Measurements from ENCODE around the gene CDCA7L.
"Not testable (repeated sequence)": the region's sequence is repeated elsewhere in the genome, so short reads cannot be mapped to it uniquely, and the experiment has no call there.

Gene CDCA7L

GRCh38 chr7:21944616-21945453 is 864 bp downstream of the CDCA7L start:
- peak in 1 of 2 donors; percentile 5 for DNase-seq (ENCODE audit: low read depth in 2 of 2)

GRCh38 chr7:21943436-21943835 is 2.3 kb downstream of the CDCA7L start:
- DNase-seq (ENCODE audit: low read depth in 2 of 2) = no peak

- no peak for DNase-seq (ENCODE audit: low read depth in 2 of 2)
Measured at GRCh38 chr7:21942955-21943354, 2.7 kb downstream of the CDCA7L start.

GRCh38 chr7:21941611-21942141 is 4.0 kb downstream of the CDCA7L start:
- no peak for DNase-seq (ENCODE audit: low read depth in 2 of 2)

- no peak for DNase-seq (ENCODE audit: low read depth in 2 of 2)
Measured at GRCh38 chr7:21939858-21940372, 5.8 kb downstream of the CDCA7L start.

GRCh38 chr7:21939136-21939857 is 6.4 kb downstream of the CDCA7L start:
- DNase-seq (ENCODE audit: low read depth in 2 of 2) = no peak

GRCh38 chr7:21938463-21938862 is 7.2 kb downstream of the CDCA7L start:
- no peak for DNase-seq (ENCODE audit: low read depth in 2 of 2)

GRCh38 chr7:21934808-21935207 is 10.9 kb downstream of the CDCA7L start:
- no peak for DNase-seq (ENCODE audit: low read depth in 2 of 2)

- not testable (repeated sequence) for DNase-seq (ENCODE audit: low read depth in 2 of 2)
Measured at GRCh38 chr7:21933293-21933692, 12.4 kb downstream of the CDCA7L start.

- DNase-seq (ENCODE audit: low read depth in 2 of 2) = no peak
Measured at GRCh38 chr7:21927693-21928092, 18.0 kb downstream of the CDCA7L start.

- DNase-seq (ENCODE audit: low read depth in 2 of 2) = no peak
Measured at GRCh38 chr7:21926448-21926847, 19.3 kb downstream of the CDCA7L start.

GRCh38 chr7:21923658-21924057 is 22.0 kb downstream of the CDCA7L start:
- no peak for DNase-seq (ENCODE audit: low read depth in 2 of 2)

GRCh38 chr7:21922605-21923004 is 23.1 kb downstream of the CDCA7L start:
- no peak for DNase-seq (ENCODE audit: low read depth in 2 of 2)

GRCh38 chr7:21920936-21921335 is 24.8 kb downstream of the CDCA7L start:
- DNase-seq (ENCODE audit: low read depth in 2 of 2) = no peak

GRCh38 chr7:21918216-21918615 is 27.5 kb downstream of the CDCA7L start:
- no peak for DNase-seq (ENCODE audit: low read depth in 2 of 2)

GRCh38 chr7:21916629-21917028 is 29.1 kb downstream of the CDCA7L start:
- no peak for DNase-seq (ENCODE audit: low read depth in 2 of 2)

- DNase-seq (ENCODE audit: low read depth in 2 of 2) = no peak
Measured at GRCh38 chr7:21916176-21916575, 29.5 kb downstream of the CDCA7L start.

GRCh38 chr7:21915140-21915539 is 30.6 kb downstream of the CDCA7L start:
- no peak for DNase-seq (ENCODE audit: low read depth in 2 of 2)

- DNase-seq (ENCODE audit: low read depth in 2 of 2) = no peak
Measured at GRCh38 chr7:21914671-21915070, 31.0 kb downstream of the CDCA7L start.

GRCh38 chr7:21912931-21913780 is 32.5 kb downstream of the CDCA7L start:
- no peak for DNase-seq (ENCODE audit: low read depth in 2 of 2)

- DNase-seq (ENCODE audit: low read depth in 2 of 2) = no peak
Measured at GRCh38 chr7:21912305-21912704, 33.4 kb downstream of the CDCA7L start.

All from activated CD8-positive, alpha-beta memory T cell treated with anti-CD3 and anti-CD28 coated beads for 4 hours (primary cell).